Ammon's horn (tissue), 1 donor: Measurements from ENCODE around the gene NISCH.

Source experiments
- DNase-seq: peaks from one replicate; pipeline ENCODE4 v3.0.0-alpha.2; 2016; ENCODE audit warnings: low spot score

The NISCH gene

DNA sequence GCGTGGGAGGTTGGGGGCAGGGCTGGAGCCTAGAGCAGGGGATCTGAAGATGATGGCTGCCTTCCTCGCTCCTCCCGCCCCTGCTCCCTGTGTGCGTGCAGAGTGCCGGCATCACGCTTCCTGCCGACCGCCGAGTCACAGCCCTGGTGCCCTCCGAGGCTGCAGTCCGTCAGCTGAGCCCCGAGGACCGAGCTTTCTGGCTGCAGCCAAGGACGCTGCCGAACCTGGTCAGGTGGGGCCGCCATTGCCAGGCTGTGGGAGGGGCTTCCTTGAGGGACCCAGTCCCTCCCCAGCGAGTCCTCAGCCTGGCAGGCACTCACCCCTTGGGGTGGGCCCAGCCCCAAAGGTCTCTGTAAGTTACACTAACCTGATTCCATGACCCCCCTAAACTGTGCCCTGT lies 57.3 kb downstream of the NISCH start:
- DNase-seq, result no peak

DNA sequence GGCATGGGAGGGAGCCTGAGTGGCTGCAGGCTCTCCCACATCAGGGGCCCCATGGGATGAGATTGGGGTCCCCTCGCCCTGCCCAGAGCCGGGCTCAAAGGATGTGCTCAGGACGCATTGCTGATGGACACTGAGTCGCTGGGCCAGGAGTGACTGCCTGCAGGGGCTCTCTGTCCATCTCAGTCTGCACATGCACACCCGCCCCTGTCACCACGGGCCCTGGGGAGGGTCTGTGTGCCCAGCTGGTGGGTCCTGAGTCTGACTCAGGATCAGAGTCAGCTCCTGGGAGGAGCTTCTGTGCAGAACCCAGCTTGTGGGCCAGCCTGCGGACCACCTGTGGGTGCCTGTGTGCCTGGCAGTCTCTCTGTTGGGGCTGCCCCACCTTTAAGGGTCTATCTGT lies 57.9 kb downstream of the NISCH start:
- no peak for DNase-seq

DNA sequence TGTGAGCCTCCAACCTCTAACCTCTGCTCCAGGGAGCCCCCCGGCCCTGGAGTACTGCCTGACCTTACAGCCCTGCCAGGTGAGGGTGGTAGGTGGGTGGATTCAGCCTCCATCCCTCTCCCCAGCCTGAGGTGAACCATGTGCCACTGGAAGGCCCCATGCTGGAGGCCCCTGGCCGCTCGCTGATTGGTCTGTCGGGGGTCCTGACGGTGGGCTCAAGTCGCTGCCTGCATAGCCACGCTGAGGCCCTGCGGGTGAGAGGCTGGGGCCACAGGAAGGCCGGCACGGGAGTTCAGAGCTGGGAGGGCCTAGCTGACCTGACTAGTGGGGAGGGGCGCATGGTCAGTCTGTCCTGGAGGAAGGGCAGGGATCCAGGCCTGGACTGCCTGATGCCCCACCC lies 59.2 kb downstream of the NISCH start:
- DNase-seq, result no peak

DNA sequence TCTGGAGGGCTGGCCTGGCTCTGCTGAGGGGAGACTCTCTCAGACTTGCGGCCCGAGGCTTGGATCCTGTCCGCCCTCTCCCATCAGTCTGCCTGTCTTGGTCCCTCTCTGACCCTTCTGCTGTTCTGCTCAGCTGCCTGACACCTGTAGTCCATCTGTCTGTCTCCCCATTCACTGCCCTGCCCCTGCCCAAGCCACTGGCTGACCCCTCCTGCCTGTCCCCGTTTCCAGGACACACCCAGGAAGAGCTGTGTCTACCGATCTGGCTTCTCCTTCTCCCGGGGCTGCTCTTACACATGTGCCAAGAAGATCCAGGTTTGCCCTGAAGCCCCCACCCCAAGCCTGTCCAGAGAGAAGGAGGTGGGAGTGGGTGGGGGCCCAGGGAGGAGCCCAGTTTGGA lies 59.8 kb downstream of the NISCH start:
- DNase-seq, result no peak

DNA sequence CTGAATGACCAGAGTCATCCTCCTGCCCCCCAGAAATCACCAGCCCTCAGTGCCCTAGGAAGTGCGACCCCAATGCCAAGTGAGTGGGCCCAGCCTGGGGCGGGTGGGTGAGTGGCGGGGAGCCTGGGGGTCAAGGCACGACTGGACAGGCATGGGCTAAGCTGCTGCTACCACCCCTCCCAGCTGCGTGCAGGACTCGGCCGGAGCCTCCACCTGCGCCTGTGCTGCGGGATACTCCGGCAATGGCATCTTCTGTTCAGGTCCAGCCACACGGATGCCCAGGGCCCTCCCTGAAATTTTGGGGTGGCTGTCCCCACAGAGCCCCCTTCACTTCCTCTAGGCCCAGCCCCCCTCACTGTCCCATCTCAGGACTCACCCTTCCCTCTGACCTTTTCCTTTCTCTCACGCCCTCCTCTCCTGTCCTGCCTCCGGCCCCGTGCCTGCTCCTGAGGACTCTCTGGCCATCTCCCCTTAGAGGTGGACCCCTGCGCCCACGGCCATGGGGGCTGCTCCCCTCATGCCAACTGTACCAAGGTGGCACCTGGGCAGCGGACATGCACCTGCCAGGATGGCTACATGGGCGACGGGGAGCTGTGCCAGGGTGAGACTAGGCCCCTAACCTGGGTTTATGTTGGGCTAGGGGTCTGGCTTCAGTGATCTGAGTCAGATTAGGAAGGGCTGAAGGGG lies 61.2 kb downstream of the NISCH start:
- no peak for DNase-seq

DNA sequence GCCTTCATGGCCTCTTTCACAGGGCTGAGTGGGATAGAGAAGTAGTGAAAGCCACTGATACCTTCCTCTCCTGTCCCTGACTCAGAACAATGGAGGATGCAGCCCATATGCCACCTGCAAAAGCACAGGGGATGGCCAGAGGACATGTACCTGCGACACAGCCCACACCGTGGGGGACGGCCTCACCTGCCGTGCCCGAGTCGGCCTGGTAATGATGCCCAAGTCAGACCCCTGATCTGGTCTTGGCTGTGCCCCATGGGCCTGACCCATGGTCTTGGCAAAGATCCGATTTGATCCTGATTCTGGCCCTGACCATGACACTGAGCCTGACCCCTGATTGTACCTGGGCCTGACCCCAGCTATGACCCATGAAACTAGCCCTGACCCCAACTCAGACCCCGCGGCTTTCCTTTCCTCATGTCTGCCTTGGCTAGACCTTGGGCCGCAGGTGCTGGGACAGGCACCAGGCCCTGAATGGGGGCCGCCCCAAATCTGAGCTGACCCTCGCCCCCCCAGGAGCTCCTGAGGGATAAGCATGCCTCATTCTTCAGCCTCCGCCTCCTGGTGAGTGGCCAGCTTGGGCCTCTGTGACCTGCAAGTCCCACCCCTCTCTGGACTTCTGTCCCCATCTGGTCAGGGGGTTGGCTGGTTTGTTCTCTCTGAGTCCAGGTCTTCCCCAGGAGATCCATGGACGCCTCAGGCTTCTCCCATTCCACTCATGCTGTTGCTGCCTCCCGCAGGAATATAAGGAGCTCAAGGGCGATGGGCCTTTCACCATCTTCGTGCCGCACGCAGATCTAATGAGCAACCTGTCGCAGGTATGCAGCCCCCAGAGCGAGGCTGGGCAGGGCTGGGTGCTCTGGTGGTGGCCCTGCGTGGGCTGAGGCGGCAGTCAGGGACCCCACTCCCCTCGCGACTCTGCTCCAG lies 62.7 kb downstream of the NISCH start:
- DNase-seq, result no peak

DNA sequence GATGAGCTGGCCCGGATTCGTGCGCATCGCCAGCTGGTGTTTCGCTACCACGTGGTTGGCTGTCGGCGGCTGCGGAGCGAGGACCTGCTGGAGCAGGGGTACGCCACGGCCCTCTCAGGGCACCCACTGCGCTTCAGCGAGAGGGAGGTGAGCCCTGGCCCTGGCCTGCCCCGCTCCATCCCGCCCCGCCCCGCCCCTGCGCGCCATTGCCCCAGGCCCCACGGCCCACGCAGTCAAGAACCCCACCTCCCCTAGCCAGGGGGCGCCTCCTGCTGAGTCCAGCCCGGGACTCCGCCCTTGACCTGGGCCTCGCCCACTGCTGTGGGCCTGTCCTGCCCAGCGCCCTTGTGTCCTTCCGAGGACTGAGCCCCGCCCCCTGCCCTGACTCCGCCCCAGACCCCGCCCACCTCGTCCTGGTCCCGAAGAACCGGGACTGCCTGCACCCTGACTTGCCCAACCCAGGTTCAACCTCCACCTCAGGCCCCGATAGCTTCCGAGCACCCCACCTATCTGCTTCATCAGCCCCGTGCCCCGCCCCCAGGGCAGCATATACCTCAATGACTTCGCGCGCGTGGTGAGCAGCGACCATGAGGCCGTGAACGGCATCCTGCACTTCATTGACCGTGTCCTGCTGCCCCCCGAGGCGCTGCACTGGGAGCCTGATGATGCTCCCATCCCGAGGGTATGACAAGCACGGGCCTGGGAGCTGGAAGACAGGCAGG lies 63.5 kb downstream of the NISCH start:
- DNase-seq, result no peak

DNA sequence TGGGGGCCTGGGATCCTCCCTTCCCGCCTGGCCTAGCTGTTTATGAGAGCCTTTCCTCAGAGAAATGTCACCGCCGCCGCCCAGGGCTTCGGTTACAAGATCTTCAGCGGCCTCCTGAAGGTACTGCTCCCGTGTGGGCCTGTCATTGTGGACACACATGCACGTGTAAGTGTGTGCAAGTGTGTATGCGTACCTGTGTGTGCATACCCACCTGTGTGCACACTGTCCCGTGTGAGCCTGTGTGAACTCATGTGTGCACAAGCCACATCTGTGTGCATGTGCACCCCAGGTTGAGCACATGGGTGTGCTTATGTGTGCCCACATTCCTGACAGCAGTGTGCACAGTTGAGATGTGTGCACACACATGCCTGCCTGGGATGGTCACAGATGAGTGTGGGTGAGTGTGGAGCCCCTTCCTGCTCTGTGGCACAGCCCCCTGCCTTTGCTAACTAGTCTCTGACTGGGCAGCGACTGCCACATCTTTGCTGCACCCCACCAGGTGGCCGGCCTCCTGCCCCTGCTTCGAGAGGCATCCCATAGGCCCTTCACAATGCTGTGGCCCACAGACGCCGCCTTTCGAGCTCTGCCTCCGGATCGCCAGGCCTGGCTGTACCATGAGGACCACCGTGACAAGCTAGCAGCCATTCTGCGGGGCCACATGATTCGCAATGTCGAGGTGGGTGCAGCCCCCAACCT lies 64.2 kb downstream of the NISCH start:
- no peak for DNase-seq

DNA sequence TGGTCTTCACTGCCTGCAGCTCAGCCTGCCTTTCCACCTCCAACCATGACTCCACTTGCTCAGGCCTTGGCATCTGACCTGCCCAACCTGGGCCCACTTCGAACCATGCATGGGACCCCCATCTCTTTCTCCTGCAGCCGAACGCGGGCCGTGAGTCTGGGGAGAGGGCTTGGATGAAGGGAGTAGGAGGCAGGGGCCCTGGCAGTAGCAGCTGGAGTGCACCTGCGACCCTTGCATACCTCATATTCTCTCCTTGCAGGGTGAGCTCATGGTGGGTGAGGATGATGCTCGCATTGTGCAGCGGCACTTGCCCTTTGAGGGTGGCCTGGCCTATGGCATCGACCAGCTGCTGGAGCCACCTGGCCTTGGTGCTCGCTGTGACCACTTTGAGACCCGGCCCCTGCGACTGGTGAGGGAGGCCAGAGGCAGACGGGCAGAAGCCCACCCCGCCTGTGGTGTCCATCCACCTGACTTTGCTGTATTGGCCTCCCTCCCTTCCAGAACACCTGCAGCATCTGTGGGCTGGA lies 64.8 kb downstream of the NISCH start:
- DNase-seq, result no peak

DNA sequence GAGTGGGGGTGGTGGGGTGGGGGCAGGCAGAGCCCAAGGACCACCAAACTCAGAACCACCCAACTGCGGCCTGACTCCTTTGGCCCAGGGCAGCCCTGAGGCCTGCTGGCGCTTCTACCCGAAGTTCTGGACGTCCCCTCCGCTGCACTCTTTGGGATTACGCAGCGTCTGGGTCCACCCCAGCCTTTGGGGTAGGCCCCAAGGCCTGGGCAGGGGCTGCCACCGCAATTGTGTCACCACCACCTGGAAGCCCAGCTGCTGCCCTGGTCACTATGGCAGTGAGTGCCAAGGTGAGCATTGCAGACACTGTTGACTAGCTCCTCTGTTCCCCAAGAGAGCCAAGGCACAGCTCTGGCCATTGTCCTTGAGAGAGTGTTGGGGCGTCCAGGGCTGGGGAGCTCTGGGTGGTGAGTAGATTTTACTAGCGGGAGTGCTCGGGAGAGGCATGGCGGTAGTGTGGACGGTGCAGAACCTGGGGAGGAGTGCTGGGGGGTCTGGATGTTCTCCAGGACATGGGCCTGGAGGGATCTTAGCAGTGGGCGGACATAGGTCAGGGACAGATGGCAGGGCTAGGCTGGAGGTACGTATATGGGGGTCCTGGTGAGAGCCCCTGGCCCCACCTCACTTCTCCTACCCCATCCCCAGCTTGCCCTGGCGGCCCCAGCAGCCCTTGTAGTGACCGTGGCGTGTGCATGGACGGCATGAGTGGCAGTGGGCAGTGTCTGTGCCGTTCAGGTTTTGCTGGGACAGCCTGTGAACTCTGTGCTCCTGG lies 65.5 kb downstream of the NISCH start:
- no peak for DNase-seq

DNA sequence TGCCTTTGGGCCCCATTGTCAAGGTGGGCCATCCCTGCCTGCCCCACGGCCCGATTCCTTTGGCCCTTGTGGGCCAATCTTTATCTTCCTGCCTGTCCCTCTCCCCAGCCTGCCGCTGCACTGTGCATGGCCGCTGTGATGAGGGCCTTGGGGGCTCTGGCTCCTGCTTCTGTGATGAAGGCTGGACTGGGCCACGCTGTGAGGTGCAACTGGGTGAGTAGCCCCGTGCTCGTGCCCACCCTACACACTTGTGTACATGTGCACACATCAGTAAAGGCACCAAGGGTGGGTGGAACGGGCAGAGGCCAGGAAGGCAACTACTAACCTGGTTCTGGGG lies 66.1 kb downstream of the NISCH start:
- DNase-seq, result no peak

DNA sequence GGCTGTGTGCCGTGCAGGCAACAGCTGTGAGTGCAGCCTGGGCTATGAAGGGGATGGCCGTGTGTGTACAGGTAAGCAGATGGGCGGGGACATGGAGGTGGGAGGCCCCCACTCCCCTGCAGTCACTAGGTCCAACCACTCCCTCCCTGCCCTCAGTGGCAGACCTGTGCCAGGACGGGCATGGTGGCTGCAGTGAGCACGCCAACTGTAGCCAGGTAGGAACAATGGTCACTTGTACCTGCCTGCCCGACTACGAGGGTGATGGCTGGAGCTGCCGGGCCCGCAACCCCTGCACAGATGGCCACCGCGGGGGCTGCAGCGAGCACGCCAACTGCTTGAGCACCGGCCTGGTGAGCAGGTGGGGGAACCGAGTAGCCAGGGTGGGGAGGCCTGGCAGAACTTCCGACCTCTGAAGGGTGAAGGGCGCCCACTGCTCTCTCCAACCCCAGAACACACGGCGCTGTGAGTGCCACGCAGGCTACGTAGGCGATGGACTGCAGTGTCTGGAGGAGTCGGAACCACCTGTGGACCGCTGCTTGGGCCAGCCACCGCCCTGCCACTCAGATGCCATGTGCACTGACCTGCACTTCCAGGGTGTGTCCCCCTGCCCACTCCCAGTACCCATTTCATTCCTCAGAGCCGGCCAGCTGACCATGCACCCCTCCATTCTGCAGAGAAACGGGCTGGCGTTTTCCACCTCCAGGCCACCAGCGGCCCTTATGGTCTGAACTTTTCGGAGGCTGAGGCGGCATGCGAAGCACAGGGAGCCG lies 66.7 kb downstream of the NISCH start:
- DNase-seq, result no peak

DNA sequence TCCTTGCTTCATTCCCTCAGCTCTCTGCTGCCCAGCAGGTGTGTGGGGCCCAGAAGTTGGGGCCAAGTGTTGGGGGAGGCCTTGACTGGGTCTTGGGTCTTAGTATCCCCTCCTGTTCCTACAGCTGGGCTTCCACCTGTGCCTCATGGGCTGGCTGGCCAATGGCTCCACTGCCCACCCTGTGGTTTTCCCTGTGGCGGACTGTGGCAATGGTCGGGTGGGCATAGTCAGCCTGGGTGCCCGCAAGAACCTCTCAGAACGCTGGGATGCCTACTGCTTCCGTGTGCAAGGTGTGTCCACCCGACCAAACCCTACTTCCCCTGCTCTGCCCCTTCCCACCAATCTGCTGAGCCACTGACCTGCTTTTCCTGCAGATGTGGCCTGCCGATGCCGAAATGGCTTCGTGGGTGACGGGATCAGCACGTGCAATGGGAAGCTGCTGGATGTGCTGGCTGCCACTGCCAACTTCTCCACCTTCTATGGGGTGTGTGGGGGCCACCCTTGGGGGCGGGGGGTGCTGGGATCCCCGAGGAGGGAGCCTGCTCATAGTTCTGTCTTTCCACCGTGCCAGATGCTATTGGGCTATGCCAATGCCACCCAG lies 67.3 kb downstream of the NISCH start:
- no peak for DNase-seq

DNA sequence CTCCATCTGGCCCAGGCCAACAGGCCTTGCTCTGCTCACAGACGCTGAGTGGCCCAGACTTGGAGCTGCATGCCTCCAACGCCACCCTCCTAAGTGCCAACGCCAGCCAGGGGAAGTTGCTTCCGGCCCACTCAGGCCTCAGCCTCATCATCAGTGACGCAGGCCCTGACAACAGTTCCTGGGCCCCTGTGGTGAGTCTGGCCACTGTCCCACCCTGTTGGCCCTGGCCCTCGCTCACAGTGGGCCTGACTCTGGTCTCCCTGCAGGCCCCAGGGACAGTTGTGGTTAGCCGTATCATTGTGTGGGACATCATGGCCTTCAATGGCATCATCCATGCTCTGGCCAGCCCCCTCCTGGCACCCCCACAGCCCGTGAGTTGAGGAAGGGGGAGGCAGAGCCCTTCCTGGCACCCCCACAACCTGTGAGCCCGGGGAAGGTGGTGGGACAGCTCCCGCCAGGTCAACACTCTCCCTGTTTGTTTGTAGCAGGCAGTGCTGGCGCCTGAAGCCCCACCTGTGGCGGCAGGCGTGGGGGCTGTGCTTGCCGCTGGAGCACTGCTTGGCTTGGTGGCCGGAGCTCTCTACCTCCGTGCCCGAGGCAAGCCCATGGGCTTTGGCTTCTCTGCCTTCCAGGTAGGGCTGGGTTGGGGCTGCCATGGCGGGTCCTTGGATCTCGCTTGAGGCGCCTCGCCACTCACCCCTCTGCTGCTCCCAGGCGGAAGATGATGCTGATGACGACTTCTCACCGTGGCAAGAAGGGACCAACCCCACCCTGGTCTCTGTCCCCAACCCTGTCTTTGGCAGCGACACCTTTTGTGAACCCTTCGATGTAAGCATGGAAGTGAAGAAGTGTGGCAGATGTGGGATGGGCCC lies 68.2 kb downstream of the NISCH start:
- DNase-seq, result no peak

DNA sequence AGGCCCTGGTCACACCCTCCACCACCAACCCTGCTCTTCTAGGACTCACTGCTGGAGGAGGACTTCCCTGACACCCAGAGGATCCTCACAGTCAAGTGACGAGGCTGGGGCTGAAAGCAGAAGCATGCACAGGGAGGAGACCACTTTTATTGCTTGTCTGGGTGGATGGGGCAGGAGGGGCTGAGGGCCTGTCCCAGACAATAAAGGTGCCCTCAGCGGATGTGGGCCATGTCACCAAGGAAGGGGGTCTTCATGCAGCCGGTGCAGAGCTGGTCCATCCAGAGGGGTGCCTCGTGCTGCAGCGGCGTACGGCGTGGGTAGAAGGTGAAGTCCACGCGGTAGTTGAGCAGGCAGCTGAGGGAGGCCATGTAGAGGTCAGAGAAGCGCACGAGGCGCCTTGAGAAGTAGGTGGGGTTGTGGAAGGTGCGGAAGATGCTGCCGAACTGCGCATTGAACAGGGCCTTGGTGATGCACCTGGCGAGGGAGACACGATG lies 68.9 kb downstream of the NISCH start:
- DNase-seq, result no peak

DNA sequence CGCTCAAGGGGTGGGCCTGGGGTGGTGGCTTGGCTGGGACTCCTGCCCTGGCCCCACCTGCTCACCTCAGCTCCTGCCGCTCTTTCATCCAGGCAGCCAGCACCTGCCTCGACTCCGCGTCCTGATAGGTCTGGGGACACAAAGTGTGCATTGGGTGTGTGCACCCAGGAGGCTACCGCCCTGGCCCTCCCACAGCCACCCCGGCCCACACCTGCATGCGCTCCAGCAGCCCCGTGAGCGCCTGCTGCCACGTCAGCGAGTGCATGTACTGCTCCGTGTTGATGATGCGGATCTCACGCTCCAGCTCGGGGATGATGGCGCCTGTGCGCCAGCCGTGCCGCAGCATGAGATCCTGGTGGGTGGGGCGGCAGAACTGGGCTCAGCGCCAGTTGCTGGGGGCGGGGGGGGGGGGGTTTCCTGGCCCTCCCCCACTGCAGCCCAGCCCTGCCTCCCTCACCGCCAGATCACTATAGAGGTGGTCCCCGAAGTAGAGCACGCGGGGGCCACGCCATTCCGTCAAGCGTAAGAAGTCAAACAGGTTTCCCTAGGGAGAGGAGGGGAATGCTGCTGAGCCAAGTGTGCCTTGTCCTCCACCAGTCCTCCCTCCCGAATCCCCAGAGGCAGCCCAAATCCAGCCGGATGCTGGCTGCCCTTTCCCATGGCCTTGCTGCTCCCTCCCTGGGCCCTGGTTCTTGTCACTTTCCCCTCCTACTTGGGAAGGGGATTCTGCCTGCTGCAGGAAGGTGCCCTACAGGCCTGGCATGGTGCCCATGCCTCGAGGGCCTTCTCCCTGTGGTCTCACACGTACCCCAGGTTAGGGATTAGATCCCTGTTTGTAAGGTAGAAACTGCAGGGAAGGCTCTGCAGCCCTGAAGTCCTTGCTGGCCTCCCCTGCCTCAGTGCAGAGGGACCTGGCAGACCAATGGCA lies 69.6 kb downstream of the NISCH start:
- no peak for DNase-seq

DNA sequence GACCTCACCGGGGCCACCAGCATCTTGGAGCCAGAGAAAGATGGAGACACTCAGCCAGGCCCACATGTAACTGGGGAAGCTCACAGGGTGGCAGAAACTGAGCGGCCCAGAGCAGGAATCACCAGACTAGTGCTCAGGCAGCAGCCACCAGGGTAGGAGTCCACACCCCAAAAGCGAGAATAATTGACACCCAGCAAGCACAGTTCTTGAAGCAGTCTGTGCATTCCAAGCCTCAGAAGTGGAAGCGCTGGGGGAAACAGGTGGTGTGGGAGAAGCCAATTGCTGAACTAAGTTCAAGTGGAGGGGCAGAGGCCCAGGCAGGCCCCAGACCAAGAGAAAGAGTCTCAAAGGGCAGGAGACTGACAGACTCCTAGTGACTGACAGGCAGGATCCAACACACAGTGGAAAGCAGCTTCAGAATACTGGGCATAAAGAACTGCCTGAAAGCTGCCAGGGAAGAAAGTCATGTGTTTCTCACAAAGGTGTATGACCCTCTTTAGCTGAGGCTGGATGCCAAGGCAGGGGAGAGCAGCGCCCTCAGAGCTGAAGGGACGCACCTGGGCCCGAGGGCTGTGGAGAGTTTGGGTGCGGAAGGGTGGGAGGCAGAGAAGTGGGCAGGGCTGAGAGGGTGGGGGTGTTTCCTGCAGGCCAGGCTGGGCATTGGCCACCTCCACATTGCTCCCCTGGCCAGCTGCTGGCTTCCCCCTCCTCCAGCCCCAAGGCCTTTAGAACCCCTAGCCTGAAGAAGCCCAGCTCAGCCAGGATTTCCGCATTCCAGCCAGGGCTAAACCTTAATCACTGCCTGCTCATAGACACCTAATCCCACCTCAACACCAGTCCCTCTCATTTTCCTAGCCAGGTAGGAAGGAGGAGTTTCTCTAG lies 70.5 kb downstream of the NISCH start:
- DNase-seq, result no peak
